ENCODE results near the gene RGS2.

- TF ChIP-seq CTCF (IDR thresholded peaks at IDR 0.05) (no peak), POLR2A (IDR thresholded peaks at IDR 0.05) (no peak)
Measured at GRCh38 chr1:192767798-192768197, 41.0 kb upstream of the RGS2 start.
